GM13977 (cell line): ENCODE measurements around the gene ZNF563.
"Not testable (repeated sequence)": the region's sequence is repeated elsewhere in the genome, so short reads cannot be mapped to it uniquely, and the experiment has no call there.

ENCODE experiments used
- DNase-seq: peaks from one replicate; pipeline ENCODE4 v3.0.0; 2012; ENCODE audit warnings: low spot score
- in situ Hi-C: fragments of 300-500 bp; cut with MboI; formaldehyde crosslinking; loops from one replicate; pipeline ENCODE4 v1.12.0; 2022; ENCODE audit warnings: low sequenced_read_pairs, low pct_unique_long_range_greater_than_20kb, mixed read lengths, inconsistent platforms; ENCODE audit not compliant: unreplicated experiment
- TF ChIP-seq, protein P1 (sequence below): IDR thresholded peaks from 2 replicates; pipeline ENCODE4 v1.5.1; 2012; ENCODE audit warnings: mild to moderate bottlenecking, control low read depth; ENCODE audit not compliant: insufficient read depth; ENCODE audit errors: extremely low read depth, missing control alignments

Gene ZNF563

DNA sequence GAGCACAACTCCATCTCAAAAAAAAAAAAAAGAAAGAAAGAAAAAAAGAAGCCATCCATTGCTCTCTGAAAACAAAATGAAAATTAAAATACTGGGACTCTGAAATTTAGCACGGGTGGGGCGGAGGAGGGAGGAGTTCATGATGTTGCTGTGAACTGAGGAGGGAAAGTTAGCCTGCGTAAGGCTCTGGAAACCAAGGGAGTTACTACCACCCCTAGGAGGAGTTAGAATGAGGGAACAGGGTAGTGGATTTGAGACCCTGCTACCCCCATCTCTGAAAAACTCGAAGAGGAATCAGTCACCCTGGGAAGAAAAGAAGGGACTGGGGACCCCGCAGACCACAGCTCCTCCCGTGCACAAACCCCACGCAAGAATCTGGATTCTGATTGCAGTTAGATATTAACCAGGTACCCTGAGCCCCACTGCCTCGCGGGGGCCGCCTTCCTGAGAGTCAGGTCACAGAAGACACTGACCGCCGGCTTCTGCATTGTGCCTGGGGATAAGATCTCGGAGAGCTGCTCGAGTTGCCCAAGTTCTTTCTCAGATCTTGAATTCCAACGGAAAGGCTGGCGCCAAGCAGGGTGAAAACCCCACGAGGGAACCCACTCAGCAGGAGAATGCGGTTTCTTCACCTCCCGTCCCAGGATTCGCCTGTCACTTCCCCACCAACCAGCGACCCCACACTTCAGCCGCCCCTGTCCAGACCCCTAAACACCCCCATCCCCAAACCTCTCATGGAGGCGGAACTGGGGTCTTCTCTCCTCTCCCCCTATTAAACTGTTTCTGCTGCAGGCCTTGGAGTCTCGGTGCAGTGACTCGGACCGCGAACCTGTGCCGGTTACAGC, 31.2 kb upstream of the ZNF563 start:
- TF ChIP-seq, protein P1, sequence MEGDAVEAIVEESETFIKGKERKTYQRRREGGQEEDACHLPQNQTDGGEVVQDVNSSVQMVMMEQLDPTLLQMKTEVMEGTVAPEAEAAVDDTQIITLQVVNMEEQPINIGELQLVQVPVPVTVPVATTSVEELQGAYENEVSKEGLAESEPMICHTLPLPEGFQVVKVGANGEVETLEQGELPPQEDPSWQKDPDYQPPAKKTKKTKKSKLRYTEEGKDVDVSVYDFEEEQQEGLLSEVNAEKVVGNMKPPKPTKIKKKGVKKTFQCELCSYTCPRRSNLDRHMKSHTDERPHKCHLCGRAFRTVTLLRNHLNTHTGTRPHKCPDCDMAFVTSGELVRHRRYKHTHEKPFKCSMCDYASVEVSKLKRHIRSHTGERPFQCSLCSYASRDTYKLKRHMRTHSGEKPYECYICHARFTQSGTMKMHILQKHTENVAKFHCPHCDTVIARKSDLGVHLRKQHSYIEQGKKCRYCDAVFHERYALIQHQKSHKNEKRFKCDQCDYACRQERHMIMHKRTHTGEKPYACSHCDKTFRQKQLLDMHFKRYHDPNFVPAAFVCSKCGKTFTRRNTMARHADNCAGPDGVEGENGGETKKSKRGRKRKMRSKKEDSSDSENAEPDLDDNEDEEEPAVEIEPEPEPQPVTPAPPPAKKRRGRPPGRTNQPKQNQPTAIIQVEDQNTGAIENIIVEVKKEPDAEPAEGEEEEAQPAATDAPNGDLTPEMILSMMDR, result no peak
- in situ Hi-C loops, result no loop called here
- peak; percentile 48 for DNase-seq

- in situ Hi-C loops, DNase-seq: not testable (repeated sequence)
These were observed 28.8 kb upstream of the ZNF563 start for GRCh38 chr19:12362236-12362635.

- TF ChIP-seq, protein P1, result no peak
- DNase-seq, result no peak
- in situ Hi-C loops, result no loop called here
These were observed 19.9 kb upstream of the ZNF563 start for GRCh38 chr19:12353375-12353774.

- TF ChIP-seq, protein P1, result no peak
- in situ Hi-C loops, result no loop called here
- DNase-seq, result no peak
These were observed 17.4 kb upstream of the ZNF563 start for GRCh38 chr19:12350890-12351197.

DNA sequence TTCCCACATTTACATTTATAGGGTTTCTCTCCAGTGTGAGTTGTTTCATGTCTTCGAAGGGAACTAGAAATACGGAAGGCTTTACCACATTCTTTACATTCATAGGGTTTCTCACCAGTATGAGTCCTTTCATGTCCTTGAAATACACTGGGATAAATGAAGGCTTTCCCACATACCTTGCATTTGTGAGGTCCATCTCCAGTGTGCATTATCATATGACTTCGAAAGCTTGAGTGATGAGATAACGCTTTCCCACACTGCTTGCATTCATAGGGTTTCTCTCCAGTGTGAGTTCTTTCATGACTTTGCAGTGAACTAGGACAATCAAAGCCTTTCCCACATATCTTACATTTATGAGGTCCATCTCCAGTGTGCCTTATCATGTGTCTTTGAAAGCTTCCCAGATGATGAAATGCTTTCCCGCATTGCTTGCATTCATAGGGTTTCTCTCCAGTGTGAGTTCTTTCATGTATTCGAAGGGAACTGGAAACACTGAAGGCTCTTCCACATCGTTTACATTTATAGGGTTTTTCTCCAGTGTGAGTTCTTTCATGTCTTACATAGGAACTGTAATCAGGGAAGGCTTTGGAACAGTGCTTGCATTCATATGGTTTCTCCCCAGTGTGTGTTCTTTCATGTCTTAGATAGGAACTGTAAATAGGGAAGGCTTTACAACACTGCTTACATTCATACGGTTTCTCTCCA, 16.9 kb upstream of the ZNF563 start:
- in situ Hi-C loops, result no loop called here
- no peak for DNase-seq
- TF ChIP-seq, protein P1, result no peak

GRCh38 chr19:12346896-12347295, 13.5 kb upstream of the ZNF563 start:
- DNase-seq, result no peak
- in situ Hi-C loops, result no loop called here
- TF ChIP-seq, protein P1, result peak; percentile 26

- TF ChIP-seq, protein P1, result no peak
- in situ Hi-C loops, result no loop called here
- DNase-seq, result no peak
These were observed 11.8 kb upstream of the ZNF563 start for GRCh38 chr19:12345197-12345596.
